GM19397 (cell line): ENCODE measurements around the gene MEIOSIN.
"Not testable (repeated sequence)": the region's sequence is repeated elsewhere in the genome, so short reads cannot be mapped to it uniquely, and the experiment has no call there.

Source experiments
- ATAC-seq: cut with Tn5 transposase; IDR thresholded peaks from one replicate; pipeline ENCODE4 v1.9.1; 2021; ENCODE audit warnings: mild to moderate bottlenecking, moderate library complexity; ENCODE audit not compliant: unreplicated experiment

MEIOSIN gene

DNA sequence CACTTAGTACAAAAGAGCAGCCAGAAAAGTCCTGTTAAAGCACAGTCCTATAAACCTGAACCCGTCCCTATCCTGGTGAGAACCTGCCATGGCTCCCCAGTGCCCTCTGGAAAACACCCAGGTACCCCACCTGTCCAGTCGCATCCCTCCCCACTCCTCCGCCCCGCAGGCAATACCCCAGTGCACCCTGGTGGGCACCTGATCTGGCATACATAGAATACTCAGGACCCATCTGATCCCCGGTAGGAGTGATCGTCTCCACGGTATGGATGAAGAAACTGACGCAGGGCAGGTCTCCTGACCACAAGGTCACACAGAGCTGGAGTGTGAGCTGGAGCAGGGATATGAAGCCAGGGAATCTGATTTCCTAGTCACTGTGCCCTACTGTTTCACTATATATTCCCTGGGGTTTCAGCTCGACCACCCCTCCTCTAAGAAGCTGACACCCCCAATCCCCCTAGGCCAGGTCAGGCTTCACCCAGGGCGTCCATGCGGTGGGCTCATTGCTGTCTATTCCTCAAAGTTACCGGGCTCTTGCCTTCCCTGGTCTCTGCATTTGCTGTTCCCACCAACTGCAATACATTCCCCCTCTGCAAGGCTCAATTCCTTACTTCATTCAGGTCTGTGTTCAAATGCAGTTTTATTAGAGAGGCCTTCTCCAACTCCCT is 15.1 kb upstream of the MEIOSIN start:
- no peak for ATAC-seq

DNA sequence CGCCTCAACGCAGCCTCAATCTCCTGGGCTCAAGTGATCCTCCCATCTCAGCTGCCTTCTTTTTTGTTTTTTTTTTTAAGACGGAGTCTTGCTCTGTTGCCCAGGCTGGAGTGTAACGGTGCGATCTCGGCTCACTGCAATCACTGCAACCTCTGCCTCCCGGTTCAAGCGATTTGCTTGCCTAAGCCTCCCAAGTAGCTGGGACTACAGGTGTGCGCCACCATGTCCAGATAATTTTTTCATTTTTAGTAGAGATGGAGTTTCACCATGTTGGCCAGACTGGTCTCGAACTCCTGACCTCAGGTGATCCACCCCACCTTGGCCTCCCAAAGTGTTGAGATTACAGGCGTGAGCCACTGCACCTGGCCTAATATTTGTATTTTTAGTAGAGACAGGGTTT is 13.2 kb upstream of the MEIOSIN start:
- ATAC-seq, result not testable (repeated sequence)

DNA sequence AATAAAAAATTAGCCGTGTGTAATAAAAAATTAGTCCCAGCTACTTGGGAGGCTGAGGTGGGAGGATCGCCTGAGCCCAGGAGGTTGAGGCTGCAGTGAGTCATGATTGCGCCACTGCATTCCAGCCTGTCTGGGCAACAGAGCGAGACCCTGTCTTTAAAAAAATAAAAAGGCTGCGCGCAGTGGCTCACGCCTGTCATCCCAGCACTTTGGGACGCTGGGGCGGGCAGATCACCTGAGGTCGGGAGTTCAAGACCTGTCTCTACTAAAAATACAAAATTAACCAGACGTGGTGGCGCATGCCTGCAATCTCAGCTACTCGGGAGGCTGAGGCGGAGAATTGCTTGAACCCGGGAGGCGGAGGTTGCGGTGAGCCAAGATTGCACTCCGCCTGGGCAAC is 4.6 kb upstream of the MEIOSIN start:
- not testable (repeated sequence) for ATAC-seq

DNA sequence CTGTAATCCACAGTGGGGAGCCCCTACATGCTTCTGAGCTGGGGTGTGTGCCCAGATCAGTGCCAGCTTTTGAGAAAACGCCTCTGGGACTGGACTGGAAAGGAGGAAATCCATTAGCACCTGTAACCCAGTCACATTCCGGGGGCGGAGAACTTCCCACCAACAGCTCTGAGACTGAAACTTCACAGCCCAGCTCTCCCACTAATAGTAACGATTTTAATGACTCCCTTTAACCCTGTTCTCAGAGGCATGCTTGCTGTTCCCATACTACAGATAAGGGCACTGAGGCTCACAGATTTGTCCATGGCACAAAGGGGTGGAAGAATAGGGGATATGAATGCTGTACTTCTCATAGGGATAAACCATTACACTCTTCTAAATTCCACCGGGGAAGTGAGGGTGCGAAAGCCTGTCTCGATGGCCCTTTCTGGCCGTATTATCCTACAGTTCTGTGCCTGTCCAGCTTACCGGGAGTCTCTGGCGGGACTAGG is 3.4 kb upstream of the MEIOSIN start:
- no peak for ATAC-seq

DNA sequence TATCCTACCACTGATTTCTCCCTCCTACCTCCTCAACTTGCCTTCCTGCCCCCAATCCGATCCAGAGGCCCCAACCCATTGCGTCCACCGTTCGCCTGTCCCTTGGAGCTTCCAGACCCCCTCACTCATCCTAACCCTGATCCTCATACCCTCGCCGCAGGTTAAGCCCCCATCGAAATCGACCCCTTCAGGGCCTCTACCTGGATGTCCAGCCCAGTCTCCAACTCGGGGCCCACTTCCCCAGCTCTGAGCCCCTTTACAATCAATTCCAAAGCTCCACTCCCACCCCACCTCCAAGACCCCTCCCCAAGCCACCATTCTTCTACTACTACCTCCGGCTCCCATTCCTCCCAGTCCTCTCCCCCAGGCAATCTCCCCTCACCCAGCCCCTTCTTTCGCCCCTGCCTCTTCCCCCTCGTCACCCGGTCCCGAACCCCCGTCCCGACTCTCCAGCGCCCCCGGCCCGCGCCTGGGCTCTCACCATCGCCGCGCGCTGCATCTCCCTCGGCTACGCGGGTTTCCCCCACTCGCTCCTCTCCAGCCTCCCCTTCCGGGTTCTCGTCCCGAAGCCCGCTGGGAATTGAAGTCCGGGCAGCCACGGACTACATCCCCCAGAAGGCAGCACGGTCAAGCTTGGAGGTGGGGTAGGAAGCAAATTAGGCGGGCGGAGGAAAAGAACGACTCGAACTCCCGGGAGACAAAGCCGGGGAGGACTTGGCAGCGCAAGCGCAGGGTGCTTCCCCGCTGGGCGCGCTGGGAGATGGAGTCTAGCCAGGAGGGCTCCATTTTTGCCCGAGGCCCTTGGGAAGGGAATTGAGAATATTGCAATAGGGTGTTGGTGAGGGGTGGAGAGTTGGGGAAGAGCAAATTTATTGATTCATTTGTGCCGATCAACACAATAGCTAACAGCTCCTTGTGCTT is 2.6 kb upstream of the MEIOSIN start, which contains the start of gene FBXO46:
TSS of gene FBXO46 (minus strand) at position 529 of the 921 bp plus-strand sequence. CDS start 17,401 bp downstream, outside the sequence.
- ATAC-seq, result peak; percentile 88

DNA sequence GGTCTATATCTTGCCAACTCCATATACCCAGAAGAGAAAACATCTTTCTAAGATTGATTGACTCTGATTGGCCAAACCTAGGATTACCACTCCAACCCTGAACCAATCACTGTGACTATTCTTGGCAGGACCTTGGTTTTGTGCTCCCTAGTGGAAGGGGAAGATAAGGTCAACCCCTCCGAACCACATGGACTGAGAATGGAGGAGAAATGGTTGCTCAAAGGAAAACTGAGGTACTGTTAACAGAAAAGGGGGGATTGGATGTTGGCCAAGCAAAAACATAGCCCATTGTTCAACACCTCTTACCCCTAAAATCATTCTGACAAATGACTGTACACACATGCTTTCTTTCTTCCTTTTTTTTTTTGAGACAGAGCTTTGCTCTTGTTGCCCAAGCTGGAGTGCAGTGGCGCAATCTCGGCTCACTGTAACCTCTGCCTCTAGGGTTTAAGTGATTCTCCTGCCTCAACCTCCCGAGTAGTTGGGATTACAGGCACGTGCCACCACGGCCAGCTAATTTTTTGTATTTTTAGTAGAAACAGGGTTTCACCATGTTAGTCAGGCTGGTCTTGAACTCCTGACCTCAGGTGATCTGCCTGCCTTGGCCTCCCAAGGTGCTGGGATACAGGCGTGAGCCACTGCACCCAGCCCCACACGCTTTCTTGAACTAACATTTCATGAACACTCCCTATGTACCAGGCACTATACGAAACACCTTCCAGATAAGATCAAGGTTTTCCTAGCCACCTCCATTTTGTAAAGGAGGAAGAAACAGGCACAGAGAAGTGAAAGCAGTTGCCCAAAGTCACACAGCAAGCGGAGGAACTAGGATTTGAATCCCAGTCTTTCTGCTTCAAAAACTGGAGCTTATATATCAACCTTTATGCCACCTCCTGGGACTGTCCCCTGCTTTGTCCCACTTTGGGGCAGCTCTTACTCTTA is 6.5 kb downstream of the MEIOSIN start:
- ATAC-seq, result no peak

DNA sequence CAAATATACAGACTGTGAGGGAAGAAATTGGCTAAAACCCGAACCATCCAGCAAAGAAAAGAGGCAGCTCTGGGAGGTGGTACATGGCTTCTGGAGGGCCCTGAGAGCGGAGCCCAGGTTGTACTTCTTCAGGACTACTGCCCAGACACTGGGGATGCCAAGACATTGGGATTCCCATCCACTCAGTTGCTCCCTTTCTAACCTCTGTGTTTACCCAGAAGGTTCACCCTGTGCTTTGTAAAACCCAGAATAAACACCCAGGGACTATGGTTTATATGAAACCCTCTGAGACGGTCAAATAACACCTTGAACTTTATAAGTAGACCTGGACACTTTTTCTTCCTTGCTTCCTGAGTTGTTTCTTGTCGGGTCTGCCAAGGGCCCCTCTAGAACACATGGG is 9.7 kb downstream of the MEIOSIN start:
- ATAC-seq, result no peak

DNA sequence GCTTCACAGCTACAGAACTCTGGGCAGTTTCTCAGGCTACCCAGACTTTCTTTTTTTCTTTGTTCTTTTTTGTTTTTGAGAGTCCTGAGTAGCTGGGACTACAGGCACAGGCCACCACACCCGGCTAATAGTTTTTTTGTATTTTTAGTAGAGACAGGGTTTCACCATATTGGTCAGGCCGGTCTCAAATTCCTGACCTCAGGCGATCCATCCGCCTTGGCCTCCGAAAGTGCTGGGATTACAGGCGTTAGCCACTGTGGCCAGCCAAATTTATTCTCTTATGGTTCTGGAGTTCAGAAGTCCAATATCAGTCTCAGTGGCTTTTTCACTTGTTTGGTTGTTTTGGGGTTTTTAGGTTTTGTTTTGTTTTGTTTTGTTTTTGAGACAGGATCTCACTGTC is 12.4 kb downstream of the MEIOSIN start:
- no peak for ATAC-seq

DNA sequence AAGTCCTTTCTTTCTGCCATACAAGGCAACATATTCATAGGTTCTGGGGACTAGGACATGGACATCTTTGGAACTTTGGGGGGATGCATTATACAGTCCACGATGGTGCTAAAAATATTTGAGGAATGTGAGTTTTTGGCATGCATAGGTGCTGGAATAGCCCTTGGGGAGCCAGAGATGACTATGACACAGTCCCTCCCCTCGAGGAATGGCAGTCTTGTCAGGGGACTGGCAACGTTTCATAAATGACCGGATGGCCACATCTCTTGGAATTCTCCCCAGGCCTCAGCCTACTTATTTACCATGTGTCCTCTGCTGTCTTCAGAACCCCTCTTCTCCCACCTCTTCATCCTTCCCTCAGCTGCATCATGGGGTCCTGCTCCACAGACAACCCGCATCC is 13.6 kb downstream of the MEIOSIN start:
- no peak for ATAC-seq

DNA sequence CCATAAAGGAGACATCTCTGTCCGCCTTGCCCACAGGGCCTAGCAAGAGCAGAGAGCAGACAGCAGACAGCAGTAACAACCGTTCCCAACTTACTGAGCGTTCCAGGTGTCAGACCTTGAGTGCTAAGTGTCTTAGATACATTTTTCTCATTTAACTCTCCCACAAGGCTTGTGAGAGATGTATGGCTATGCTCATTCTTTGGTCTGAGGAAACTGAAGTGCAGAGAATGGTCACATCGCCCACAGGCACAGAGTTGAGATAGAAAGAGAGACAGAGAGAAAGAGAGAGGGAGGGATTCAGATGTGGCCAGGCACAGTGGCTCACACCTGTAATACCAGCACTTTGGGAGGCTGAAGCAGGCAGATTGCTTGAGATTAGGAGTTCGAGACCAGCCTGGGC is 14.3 kb downstream of the MEIOSIN start:
- no peak for ATAC-seq

DNA sequence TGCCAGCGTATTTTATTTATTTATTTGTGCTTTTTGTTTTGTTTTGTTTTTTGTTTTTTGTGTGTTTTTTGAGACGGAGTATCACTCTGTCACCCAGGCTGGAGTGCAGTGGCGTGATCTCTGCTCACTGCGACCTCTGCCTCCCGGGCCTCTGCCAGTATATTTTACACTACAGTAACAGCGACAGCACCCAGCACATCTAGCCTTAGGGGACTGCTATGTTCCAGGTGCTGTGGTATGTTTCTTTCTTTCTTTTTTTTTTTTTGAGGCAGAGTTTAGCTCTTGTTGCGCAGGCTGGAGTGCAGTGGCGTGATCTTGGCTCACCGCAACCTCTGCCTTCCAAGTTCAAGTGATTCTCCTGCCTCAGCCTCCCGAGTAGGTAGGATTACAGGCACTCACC is 18.2 kb downstream of the MEIOSIN start:
- not testable (repeated sequence) for ATAC-seq

DNA sequence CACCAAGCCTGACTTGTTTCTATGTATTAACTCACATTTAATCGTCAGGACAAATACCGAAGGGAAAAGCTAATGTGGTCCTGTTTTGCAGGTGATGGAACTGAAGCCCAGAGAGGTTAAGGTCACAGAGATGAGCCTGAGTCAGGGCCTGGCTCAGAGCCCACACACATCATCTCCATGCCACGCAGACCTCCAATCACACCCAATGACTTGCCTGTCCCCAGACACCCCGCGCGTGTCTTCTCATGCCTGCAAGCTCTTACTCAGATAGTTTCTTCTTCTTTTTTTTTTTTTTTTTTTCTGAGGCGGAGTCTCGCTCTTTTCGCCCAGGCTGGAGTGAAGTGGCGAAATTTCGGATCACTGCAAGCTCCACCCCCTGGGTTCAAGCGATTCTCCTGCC is 19.4 kb downstream of the MEIOSIN start:
- ATAC-seq, result no peak

DNA sequence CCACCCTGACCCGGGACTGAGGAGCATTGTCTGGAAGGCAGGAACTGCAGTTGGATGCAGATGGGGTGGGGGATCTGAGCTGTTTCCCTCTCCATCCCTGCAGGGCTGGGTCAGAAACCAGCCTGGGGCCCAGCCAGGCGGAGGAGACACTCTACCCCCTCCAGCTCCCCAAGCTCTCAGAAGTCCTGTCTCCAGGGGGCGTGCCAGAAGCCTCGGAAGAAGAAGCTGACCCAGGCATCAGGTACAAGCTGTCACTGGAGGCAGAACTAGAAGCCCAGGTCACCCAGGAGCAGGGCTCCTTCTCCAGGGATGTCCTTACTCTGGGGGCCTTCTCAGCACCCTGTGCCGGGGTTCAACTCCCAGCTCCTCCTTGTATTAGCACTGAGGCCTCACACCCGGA is 20.3 kb downstream of the MEIOSIN start:
- ATAC-seq, result no peak

DNA sequence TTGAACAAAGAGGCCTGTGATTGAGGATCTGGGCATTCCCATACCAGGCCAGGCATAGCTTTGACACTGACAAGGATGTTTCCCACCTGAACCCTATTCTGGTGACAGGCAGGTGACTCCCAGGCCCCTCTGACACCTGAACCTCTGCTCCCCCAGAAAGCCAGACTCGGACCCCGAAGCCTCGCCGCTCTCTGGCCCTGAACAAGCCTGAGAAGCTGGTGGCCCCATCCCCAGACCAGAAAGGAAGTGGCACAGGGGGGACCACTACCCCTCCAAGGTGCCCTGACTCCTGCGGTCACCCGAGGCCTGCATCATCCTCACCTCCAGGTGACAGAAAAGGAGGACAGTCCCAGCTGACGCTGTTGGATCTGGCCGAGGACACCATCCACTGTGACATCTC is 21.1 kb downstream of the MEIOSIN start:
- ATAC-seq, result no peak

DNA sequence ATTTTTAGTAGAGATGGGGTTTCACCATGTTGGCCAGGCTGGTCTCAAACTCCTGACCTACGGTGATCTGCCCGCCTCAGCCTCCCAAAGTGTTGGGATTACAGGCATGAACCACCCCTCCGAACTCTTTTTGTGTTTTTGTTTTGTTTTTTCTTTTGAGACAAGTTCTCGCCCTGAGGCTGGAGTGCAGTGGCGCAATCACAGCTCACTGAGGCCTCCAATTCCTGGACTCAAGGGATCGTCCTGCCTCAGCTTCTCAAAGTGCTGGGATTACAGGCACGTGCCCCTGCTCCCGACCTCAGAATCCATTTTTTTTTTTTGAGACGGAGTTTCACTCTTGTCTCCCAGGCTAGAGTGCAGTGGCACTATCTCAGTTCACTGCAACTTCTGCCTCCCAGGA is 24.5 kb downstream of the MEIOSIN start:
- ATAC-seq, result no peak

DNA sequence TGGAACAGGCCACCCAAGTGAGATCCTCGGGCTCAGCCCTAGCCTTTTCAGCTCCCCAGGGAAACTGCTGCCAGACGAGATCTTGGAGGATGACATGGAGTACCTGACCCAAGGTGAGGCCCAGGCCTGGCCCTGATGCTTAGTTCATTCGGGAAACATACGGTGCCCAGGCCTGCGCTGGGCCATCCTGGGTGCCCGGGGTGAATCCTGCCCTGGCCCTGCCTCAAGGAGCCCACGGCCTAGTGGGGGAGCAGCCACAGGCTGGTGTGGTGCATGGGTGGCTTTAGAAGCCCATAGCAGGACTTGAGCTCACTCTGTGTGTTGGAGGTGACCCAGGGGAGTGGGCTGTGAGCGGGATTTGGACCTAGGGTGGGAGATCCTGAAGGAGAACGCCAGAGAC is 25.7 kb downstream of the MEIOSIN start:
- ATAC-seq, result no peak

DNA sequence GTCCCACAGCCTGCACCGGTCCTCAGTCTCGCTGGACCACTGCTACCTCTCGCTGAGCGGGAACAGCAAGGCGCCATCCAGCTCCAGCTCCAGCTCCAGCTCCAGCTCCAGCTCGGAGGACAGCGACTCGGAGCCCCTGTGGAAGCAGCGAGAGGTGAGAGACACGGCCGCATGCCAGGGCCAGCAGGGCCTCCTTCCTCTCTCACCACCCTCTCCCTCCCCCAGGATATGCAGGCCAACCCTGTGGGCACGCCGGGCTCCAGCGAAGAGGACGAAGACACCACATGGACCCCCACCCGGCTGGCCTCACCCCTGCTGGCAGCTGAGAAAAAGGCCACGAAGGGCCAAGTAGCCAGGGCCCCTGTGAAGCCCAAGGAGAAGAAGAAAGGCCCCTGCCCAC is 28.5 kb downstream of the MEIOSIN start:
- no peak for ATAC-seq

DNA sequence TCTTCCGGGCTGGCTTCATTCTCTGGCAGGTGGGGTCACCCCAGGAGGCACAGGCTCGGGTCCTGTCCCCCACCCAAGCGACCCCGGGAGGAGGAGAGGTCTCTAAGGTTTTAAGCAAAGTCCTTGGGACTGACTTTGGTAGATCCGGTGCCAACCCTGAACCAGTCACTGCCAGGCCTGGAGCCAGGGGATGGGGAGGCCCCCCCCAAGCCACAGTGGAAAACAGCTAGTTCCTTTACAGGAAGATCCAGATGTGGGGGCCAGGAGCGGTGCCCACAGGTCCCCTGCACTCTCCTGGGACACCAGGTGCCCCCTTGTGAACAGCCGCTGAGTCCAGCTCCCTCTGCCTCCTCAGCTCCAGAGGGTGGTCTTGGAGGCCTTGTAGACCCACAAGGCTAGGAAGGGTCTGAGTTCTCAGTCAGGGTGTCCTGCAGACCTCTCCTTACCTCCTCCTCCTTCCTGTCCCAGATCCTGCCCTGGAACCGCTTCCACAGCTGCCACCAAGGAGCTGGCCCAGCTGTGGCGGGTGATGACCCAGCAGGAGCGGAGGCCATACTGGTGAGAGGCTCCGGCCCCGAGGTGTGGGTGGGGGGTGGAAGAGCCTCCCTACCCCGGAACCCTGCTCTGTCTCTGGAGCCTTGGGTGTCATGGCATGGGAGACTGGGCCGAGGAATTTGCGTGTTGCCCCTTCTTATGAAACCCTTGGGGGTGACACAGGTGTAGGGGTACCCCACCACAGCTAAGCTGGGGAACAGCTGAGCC is 29.8 kb downstream of the MEIOSIN start:
- ATAC-seq, result no peak

DNA sequence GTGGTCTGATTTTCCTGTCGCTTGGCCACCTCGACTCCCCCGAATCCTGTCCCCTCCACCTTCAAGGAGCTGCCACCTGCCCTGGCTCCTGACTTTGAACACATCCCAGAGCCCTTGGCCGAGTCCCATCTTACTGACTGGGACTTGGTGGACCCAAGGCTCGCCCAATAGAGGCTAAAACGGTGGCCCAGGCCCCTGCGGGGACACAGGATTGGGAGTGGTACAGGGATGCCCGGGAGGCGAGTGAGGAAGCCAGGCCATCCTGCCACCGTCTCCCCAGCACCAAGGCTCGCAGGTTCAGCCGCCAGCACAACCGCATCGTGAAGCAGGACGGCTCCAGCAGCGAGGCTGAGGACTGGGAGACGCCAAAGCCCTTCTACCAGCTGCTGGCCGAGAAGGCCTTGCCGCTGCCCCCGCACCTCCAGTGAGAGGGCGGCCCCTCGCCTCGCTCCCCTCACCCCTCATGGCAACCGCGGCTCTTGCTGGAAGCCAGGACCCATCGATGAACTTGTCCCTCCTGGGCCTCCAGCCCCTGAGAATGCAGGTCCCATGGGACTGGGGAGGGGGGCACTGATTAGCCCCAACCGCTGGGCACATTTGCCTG is 30.6 kb downstream of the MEIOSIN start:
- ATAC-seq, result no peak

DNA sequence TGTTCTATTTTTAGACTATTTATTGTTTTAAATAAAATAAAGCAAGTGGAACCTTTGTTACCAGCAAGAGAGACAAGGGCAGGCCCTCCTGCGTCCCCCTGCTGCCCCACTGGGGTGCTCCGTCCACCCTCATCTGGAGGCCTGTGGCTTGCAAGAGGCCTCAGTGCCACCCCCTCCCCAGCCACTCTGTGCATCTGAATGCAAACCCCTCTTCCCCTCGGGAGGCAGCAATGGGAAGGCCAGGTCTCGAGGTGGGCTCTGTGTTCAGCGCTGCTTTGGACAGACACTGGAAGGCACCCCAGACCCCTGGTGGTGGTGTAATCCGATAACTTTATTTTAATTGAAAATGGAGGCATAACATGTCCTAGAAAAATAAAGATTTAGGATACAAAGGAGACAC is 31.2 kb downstream of the MEIOSIN start:
- no peak for ATAC-seq
